ENCODE measurements around the gene DBNL.

DBNL gene

DNA sequence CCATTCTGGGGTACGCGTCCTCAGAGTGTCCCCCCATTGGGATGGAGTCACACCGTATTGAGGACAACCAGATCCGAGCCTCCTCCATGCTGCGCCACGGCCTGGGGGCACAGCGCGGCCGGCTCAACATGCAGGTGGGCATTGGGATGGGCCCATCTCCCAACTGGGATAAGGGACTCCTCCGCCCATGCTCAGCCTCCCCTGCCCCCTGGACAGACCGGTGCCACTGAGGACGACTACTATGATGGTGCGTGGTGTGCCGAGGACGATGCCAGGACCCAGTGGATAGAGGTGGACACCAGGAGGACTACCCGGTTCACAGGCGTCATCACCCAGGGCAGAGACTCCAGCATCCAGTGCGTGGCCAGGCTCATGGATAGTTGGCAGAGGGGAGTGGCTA is 65.5 kb downstream of the DBNL start:
- DNase-seq (ENCODE audit: low read depth in 2 of 2): no peak

DNA sequence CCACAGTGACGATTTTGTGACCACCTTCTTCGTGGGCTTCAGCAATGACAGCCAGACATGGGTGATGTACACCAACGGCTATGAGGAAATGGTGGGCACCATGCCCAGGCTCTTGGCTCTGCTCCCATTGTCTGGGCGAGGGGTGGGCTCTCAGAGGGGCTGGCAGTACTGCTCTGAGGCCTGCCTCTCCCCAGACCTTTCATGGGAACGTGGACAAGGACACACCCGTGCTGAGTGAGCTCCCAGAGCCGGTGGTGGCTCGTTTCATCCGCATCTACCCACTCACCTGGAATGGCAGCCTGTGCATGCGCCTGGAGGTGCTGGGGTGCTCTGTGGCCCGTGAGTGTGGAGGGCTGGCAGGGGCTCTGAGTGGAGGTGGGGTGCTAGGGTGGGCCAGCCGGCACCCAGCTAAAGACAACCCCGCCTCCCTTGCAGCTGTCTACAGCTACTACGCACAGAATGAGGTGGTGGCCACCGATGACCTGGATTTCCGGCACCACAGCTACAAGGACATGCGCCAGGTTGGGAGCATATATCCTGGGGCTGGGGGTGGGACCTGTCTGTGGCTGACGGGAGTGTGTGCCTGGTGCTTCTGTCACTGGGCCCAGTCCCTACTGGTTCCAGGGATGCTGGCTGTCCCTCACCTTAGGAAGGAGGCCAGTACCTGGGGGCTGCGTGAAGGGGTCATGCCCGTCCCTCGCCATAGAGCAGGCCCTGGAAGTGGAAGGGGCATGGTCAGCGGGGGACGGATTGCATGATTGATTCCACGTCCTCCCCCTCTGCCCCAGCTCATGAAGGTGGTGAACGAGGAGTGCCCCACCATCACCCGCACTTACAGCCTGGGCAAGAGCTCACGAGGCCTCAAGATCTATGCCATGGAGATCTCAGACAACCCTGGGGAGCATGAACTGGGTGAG is 66.5 kb downstream of the DBNL start:
- no peak for DNase-seq (ENCODE audit: low read depth in 2 of 2)

All from activated CD4-positive, alpha-beta T cell treated with anti-CD3 and anti-CD28 coated beads for 24 hours (primary cell).